Endothelial cell of umbilical vein (primary cell): ENCODE measurements around the gene COA5.

Experiments used
- EZH2 ChIP-seq: IDR thresholded peaks from 2 replicates; pipeline ENCODE4 v1.6.1; 2012; ENCODE audit warnings: borderline replicate concordance, low read depth, mild to moderate bottlenecking, moderate library complexity, low read length, inconsistent platforms; ENCODE audit not compliant: severe bottlenecking
- POLR2A ChIP-seq: IDR thresholded peaks from 2 replicates; pipeline ENCODE4 v1.6.1; 2012; ENCODE audit warnings: low read depth, mild to moderate bottlenecking, control low read depth, low read length

GRCh38 chr2:98601532-98602132 lies 6.7 kb downstream of the COA5 start:
- no peak for TF ChIP-seq EZH2
- no peak for TF ChIP-seq POLR2A
